ENCODE results near the gene UPK3BL1.
"Not testable (repeated sequence)": the region's sequence is repeated elsewhere in the genome, so short reads cannot be mapped to it uniquely, and the experiment has no call there.

GRCh38 chr7:102589857-102590256 is 52.7 kb downstream of the UPK3BL1 start:
- TF ChIP-seq POLR2A (IDR thresholded peaks at IDR 0.05; ENCODE audit: low read length); GATA1 (IDR thresholded peaks at IDR 0.05; ENCODE audit: low read depth, low read length): not testable (repeated sequence)

All from erythroblast (primary cell).